ENCODE measurements around the gene FRMD5. TPM values are rescaled to one million over a fixed set of nuclear protein-coding genes. Genes with fewer than 3 reads are reported as not detected.

FRMD5 gene
- polyA plus RNA-seq, 4 donors: 0.50 to 1.4 (median 0.88) TPM

DNA sequence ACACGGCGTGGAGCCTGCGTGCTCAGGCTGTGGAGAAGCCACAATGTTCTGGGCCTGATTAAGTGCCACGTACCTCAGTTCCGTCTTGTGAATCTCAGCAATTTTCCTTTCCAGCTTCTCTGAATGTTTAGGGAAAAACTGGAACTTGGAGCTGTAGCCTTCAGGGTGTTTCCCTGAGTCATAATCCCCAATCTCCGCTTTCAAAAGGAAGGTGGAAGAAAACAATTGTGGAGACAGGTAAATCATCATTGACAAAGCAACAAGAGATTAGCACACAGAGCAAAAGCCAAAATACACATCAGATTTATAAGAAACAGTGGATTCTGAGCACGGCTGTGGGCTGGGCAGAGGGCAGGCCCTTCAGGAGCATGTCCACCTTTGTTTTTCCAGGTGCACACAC lies 289.3 kb downstream of the FRMD5 start:
- no peak for DNase-seq (ENCODE audit: low read depth in 4 of 4, low spot score in 3 of 4)

DNA sequence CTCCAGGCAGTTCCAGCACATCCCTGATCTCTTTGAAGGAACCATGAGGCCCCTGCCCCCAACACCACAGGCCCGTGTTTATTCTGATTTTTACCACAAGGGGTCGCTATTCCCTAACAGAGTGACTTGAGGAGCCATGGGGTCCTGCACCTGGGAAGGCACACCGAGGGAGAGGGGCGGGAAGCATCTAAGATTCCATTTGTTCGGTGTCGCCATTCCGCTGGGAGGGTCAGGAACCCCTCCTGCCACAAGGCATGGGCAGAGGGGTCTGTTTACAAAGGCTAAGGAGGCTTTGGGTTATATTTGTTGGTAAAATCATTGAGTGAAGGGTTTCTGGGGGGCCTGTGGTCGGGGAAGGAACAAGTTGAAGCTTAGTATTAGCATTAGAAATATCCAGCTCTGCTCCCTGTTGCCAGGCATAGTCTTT lies 291.2 kb downstream of the FRMD5 start:
- DNase-seq (ENCODE audit: low read depth in 4 of 4, low spot score in 3 of 4): peak in 3 of 4 donors; percentile 41 to 68 (median 54)

DNA sequence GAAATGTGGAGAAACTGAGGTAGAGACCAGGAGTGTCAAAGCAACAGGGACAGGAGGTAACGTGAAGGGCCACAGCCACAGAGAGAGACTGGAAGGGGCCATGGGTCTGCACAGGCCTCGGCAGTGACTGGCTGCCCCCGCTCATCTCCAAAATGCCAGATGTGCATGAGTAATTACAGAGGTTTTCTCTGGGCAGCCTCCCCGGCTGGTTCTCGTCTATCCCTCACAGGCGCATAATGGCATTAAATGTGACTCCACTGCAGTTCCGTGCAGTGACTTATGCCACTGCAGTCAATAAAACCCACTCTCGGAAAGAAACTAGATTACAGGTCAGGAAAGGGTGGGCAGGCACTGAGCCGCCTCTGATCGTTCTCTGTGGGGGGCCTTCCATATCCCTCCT lies 293.6 kb downstream of the FRMD5 start:
- DNase-seq (ENCODE audit: low read depth in 4 of 4, low spot score in 3 of 4): no peak

- DNase-seq (ENCODE audit: low read depth in 4 of 4, low spot score in 3 of 4): no peak
These were observed 294.1 kb downstream of the FRMD5 start for GRCh38 chr15:43900996-43901395.

DNA sequence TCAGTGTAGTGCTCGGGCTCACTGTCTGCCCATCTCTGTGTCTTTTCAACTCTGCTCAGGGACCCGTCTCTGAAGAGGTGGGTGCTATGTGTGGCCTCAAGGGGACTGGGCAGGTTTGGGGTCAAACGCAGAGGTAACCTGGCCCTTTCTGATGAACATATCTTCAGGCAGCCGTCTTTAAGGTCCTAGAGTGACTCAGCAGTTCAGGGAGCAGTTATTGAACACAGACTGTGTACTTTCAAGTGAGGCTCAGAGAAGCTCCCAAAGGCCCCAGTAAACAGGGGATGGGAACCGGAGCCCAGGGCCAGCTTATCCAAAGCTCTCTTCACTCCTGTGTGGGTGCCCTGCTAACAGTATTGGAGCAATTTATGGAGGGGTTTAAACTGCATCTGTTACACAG lies 295.1 kb downstream of the FRMD5 start:
- DNase-seq (ENCODE audit: low read depth in 4 of 4, low spot score in 3 of 4): no peak

DNA sequence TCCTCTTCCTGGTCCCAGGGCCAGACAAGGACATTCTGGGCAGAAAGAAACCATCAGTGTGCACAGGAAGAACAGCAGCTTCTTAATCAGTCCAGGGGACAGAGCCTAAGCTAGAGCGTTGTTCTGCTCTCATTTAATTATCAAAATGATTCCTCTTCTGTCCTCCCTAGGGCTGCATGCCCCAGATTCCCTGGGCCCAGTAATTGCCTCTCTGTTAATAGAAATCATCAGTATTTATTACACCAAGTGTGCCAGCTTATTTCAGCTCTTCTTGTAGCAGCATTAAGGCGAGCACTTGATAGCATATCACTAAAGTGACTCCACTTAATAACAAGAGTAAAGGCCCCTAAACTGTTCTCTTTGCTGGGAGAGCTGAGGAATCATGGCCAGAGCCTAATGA lies 296.2 kb downstream of the FRMD5 start:
- no peak for DNase-seq (ENCODE audit: low read depth in 4 of 4, low spot score in 3 of 4)

GRCh38 chr15:43896543-43896942 lies 298.5 kb downstream of the FRMD5 start:
- no peak for DNase-seq (ENCODE audit: low read depth in 4 of 4, low spot score in 3 of 4)

DNA sequence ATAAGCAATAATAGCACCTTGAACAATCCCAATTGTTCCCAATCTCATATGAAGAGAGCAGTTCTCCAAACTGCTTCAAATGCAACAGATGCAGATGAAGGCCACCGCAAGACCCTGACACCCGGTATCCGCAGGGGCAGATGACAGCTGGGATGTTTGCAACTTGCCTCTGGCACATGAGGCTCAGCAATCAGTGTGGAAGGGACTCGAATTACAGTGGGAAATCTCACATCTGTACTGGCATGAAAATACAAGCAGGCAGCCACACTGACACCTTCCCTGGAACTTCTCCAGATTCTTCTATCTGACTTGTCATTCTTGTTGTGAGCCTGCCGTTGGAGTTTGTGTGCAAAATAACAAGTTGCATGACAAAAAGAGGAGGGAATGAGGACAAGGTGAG lies 299.5 kb downstream of the FRMD5 start:
- DNase-seq (ENCODE audit: low read depth in 4 of 4, low spot score in 3 of 4): no peak

GRCh38 chr15:43893956-43894355 lies 301.1 kb downstream of the FRMD5 start:
- DNase-seq (ENCODE audit: low read depth in 4 of 4, low spot score in 3 of 4): no peak

DNA sequence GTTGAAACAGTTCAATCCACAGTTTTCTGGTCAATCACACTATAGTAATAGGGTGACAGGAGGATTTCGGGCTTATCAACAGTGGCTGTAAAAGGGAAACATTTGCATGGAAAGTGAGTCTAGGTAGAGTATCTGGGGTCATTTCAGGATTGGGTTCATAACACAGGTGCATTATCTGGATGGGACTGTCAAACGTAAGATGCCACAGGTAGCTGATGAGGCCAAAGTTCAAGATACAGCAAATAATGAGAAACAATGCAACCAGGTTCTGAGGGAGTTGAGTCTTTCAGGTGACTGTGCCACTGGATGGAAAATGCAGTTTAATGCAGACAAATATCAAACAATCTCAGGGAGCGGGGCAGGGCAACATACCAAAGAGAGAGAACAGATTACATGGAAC lies 306.0 kb downstream of the FRMD5 start:
- DNase-seq (ENCODE audit: low read depth in 4 of 4, low spot score in 3 of 4): no peak

DNA sequence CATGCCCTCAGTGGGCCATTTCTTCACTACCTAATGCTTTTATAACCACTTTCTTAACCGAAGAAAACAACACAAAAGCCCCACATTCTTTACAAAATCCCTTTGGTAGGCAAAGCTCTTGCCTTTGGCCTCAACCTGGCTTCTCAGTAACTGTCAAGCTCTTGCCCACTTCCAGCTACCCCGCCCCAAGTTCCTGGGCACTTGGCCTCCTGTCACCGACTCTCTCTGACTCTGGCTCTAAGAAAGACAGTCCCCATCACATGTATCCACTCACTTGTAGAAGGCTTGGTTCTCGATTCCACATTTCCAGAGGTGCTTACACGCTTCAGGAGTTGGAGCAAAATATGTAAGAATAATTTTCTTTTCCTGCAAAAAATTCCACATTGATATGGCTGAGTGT lies 307.2 kb downstream of the FRMD5 start:
- DNase-seq (ENCODE audit: low read depth in 4 of 4, low spot score in 3 of 4): no peak

DNA sequence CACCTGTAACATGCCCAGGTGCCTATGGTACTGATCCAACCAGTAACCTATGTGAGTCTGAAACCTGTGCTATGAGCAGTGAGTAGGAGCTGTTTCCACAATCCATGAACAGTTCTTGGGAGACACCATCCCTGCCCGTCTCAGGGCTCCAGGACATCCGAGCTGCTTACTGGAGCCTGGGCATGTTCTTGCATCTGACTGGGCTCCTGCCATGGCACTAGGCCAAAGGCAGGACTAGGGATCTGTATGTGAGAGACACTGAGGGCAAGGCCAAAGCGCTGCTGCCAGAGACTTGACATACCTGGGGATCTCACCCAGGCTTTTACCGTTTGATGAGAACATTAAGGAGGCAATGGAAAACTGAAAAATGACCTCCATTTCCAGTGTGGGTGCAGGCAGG lies 308.5 kb downstream of the FRMD5 start:
- no peak for DNase-seq (ENCODE audit: low read depth in 4 of 4, low spot score in 3 of 4)

- no peak for DNase-seq (ENCODE audit: low read depth in 4 of 4, low spot score in 3 of 4)
These were observed 311.5 kb downstream of the FRMD5 start for GRCh38 chr15:43883571-43883970.

DNA sequence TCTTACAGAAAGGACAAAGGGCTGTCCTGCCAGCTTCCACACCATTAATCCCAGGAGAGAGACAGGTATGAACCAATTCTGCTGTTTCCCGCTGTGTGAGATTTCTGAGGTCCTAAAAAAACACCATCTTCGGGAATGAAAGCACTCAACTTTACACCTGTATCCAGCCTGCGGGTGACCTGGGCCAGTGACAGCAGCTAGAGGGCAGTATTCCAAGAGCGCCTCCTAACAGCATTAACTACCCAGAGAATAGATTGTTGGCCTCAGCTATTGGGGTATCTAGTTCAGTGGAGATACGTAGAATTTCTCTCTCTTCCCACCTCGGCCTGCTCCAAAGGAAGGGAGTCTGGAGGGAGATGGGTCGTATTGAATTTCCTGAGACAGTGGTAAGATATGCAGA lies 313.1 kb downstream of the FRMD5 start:
- DNase-seq (ENCODE audit: low read depth in 4 of 4, low spot score in 3 of 4): no peak

DNA sequence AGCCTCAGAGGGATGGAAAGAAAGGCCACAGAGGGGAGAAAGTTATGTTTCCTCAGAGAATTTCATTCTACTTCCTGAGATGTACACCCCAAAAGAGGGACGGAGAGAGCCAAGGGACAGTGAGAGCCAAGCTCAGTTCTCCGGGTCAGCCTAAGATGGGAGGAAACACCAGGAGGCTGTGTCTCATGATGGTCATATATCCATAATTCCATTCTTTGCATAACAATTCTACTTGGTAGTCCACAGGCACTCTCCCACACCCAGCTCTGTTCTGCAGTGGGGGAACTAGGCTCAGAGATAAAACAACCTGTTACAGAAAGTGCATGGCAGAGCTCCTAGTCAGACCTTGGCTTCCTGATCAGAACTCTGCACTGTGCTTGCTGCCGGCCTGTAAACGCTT lies 313.8 kb downstream of the FRMD5 start:
- no peak for DNase-seq (ENCODE audit: low read depth in 4 of 4, low spot score in 3 of 4)

GRCh38 chr15:43880406-43881194 lies 314.5 kb downstream of the FRMD5 start:
- DNase-seq (ENCODE audit: low read depth in 4 of 4, low spot score in 3 of 4): no peak

DNA sequence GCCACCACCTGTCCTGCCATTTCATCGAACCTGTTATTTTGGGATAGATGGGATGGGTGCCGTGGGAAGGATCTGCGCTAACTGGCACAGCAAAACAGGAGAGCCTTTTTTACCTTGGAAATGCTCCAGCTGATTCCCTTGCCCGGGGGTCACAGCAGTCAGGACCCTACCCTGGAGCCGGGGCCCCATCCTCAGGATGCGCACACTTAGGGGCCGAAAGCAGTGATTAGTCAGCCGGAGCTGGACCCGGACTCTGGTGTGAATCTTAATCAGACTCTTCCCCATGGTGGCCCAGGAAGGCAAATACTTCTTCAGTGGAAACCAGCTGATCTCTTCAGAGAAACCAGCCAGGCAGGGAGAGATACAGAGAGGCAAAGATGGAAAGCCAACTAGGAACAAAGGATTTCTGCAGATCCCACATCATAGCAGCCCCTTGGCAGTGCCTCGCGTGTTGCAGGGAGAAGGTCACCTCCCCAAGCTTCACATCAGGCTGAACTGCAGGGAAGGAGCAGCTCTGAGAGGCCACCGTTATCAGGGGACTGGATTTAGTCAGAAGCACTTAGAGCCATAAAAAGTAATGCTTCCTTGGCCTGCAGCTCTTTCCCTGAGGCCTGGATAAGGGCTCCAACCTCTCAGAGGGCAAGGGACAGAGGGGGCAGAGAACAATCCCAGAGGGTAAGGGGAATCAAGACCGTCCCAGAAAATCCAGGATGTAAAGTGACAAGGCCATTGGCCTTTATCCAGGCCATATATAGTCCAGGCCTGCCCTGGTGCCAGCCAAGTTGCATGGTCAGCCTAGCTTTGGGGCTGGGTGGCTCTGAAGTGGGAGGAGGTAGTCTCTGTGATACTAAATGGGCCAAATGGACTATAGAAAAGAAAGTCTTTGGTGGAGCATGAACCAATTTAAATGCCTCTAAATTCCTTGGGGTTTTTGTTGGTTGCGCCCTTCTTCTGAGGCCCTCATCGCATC lies 315.4 kb downstream of the FRMD5 start:
- DNase-seq (ENCODE audit: low read depth in 4 of 4, low spot score in 3 of 4): no peak

DNA sequence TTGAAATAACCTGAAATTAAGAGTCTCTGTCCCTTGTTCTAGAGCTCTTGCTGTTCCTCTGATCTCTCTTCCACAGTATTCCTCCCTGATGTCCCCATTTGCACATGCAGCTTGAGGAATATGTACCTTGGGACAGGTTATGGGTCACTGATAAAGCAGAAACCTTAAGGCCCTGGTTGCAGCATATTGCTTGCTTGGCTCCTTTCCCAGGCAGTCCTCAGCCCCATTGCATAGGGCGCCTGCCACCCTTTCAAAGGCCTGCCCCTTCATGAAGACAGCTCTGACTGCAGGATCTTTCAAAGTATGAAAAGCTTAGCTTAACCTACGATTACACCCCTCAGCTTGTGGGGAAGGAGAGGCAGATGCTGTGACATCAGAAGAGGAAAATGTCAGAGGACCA lies 316.6 kb downstream of the FRMD5 start:
- DNase-seq (ENCODE audit: low read depth in 4 of 4, low spot score in 3 of 4): no peak

GRCh38 chr15:43877371-43877770 lies 317.7 kb downstream of the FRMD5 start:
- no peak for DNase-seq (ENCODE audit: low read depth in 4 of 4, low spot score in 3 of 4)

GRCh38 chr15:43876872-43877271 lies 318.2 kb downstream of the FRMD5 start:
- DNase-seq (ENCODE audit: low read depth in 4 of 4, low spot score in 3 of 4): no peak

DNA sequence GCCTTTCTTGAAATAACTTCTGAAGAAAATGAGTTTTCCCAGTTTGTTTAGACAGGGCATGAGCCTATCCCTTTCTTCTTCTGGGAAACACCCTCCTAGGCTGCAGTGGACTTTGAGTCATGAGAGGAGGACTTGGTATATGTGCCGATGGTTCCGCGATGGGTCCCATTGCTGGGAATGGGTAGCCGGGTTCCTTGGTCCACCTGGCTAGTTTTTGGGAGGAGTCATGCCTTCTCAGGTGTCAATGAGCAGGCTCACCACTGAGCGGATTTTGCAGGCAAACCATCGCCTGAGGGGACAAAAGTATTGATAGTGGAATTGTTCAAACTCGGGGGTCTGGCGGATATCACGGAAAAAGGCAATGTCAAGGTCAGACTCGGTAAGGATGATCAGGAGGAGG lies 321.4 kb downstream of the FRMD5 start:
- no peak for DNase-seq (ENCODE audit: low read depth in 4 of 4, low spot score in 3 of 4)

Data from left renal pelvis (tissue), 4 donors.